Urothelium cell line (cell line): ENCODE results near the gene RAET1G.
"Not testable (repeated sequence)": the region's sequence is repeated elsewhere in the genome, so short reads cannot be mapped to it uniquely, and the experiment has no call there.

Experiments used
- DNase-seq: peaks from one replicate; pipeline ENCODE4 v3.0.0; 2011; ENCODE audit warnings: low spot score, mixed read lengths
- FAIRE-seq: peaks from 2 replicates; lab custom pipeline; 2011; peaks lifted over from hg19 to GRCh38; lab: Jason Lieb, UNC

RAET1G gene

DNA sequence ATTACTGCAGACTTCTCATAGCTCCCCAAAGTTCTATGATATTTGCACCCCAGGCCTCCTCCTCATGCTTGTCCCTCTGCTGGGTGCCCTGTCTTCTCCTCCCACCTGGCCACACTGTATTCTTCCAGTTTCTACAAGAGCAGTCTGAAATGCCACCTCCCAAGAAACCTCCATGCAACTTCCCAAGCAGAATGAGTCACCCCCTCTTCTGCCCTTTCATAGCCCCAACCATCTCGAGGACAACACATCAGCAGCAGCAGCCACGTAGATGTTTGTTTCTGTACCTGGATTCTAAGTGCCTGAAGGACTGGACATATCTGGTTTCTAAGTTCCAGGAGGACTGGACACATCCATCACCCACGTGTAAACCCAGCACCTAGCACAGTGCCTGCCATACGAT lies 12.3 kb upstream of the RAET1G start:
- FAIRE-seq, result no peak

DNA sequence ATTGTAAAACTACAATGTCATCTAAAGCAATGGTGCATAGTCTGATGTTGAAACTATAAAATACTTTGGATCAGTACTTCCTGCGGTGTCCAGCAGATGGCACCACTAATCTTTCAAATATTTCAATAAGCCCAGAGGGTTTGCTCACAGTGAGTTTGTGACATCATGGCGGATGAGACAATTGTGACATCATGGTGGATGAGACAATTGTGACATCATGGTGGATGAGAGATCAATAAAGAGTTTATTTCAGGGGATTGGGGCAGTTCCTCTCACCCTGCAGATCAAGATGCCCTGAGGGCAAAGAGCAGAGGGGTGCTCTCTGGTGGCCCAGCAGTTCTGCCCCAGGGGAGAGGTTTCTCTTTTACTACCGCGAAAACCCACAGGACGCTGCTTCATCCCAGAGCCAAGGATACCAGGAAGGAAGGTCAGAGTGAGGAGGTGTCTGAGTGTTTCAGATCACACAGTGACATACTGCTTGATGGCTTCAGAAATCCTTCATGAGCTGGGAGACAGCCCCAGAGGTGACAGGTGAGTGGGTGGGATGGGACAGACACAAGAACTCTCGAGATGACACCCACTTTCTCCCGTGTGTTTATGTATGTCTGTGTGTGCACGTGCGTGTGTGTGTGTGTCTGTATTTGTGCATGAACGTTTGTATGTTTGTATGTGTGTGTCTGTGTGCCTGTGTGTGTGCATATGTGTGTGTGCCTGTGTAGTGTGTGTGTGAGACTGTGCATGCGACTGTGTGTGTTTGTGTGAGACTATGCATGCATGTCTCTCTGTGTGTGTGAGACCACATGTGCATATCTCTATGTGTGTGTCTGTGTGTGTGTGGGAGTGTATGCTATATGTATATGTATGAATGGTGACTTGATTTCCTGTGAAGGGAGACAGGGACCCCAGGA lies 11.6 kb upstream of the RAET1G start:
- FAIRE-seq, result no peak

More for the DNA sequence above, 12.3 kb upstream of the RAET1G start:
- DNase-seq, result no peak

DNA sequence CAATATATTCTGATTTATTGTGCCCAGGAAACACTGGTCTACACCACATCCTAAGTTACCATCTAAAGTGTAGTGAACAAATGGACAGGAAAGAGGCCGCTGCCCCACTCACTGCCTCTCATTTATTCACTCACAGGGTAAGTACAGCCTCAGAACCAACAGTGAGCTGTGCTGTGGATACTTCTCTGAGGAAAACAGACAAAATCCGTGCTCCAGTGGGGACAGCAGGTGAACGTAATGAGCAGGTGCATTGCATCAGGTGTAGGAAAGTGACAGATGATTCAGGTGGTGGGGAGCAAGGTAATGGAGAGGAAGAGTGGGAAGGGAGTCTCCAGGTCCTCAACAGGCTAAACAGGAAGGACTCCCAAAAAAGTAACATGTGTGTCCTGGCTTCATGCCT lies 10.5 kb upstream of the RAET1G start:
- DNase-seq (no peak), FAIRE-seq (no peak)

More for the DNA sequence above, 11.6 kb upstream of the RAET1G start:
- peak; percentile 52 for DNase-seq

DNA sequence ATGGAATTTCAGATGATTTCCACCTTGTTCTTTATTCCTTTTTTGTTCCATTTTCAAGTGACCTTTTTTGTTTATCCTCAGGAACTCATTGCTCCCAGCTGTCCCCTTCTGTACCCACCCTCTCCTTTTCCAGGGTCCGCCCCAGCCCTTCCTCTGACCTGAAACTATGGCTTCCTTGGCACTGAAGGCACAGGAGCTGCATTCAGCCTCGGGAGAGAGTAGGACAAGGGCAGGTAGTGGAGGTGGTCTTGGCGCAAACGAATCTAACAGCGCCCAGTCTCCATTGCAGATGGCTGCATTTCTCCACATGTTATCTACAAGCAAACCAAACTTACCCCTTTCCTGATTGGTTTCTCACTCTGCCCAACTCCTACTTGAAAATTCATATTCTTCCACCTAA lies 10.1 kb upstream of the RAET1G start:
- FAIRE-seq, result no peak
- no peak for DNase-seq

DNA sequence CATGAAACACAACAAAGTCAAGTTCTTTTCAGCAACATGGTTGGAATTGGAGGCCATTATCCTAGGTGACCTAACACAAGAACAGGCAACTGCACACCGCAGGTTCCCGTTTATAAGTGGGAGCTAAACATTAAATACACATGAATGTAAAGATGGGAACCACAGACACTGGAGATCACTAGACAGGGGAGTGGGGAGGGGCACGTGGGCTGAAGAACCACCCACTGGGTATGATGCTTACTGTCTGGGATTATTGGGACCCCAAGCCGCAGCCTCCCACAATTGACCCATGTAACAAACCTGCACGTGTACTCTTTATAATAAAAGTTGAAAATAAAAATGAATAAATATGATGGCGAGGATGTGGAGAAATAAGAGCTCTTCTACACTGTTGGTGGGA lies 8.6 kb upstream of the RAET1G start:
- DNase-seq (no peak), FAIRE-seq (no peak)

DNA sequence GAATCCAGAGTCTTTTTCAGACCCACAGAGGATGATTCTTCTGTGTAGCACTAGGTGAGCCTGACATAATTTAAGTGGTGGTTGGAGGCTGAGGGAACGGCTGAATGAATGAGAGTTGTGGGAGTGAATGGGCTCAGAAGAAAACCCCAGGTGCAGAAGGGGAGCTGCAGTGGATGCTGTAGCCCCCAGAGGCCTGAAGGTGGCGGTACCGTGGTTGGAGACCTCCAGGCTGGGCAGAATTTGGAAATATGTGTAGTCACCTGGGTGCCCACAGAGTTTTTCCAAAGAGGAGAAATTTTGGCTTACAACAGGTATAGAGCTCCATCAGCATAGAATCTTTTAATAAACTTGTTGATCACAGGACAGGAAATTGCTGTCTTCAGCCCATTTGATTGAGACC lies 6.5 kb upstream of the RAET1G start:
- no peak for FAIRE-seq

DNA sequence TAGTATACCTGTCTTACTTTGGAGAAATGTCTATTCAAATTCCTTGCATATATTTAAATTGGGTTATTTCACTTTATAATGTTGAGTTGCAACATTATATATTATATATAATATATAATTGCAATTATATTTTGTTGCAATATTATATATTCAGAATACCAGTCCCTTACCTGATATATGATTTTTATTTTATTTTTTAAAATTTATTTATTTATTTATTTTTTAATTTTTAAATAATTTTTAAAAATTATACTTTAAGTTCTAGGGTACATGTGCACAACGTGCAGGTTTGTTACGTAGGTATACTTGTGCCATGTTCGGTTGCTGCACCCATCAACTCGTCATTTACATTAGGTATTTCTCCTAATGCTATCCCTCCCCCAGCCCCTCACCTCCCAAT lies 4.1 kb upstream of the RAET1G start:
- not testable (repeated sequence) for FAIRE-seq, DNase-seq

More for the DNA sequence above, 6.5 kb upstream of the RAET1G start:
- peak; percentile 43 for DNase-seq

DNA sequence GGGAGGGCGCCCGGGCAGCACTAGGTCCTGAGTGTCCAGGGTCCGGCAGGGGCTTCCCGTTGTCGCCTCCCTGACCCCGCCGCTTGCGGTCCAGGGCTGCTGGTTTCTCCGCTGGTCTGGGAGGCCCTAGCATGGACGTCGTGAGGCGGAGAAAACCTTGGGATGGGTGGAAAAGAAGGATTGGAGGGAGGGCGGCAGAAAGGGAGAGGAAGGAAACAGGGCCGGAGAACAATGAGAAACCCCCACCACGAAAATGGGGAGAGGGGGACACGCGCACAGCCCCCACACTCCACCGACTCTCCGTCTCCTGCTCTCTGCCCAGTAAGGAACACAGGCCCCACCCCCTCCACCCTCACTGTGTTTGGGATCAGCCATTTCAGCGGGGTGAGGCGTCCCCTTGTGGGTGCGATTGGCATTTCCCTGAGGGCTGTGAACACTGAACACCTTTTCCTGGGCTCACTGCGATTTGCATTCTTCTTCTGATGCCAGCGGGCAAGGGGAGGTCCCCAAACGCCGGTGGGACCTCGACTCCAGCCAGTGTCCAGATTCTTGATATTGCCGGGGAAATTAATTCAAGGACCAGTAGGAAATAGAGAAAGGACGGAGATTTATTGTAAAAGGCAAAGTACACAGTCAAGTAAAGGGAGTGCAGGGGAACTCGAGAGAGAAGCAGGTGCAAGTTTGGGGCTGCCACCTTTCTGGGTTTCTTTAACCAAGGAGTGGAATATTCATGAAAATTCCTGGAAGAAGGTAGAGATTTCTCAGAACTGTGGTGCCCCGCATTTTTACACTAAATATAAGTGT lies 3.3 kb upstream of the RAET1G start:
- FAIRE-seq (peak; percentile 90), DNase-seq (peak; percentile 69)

DNA sequence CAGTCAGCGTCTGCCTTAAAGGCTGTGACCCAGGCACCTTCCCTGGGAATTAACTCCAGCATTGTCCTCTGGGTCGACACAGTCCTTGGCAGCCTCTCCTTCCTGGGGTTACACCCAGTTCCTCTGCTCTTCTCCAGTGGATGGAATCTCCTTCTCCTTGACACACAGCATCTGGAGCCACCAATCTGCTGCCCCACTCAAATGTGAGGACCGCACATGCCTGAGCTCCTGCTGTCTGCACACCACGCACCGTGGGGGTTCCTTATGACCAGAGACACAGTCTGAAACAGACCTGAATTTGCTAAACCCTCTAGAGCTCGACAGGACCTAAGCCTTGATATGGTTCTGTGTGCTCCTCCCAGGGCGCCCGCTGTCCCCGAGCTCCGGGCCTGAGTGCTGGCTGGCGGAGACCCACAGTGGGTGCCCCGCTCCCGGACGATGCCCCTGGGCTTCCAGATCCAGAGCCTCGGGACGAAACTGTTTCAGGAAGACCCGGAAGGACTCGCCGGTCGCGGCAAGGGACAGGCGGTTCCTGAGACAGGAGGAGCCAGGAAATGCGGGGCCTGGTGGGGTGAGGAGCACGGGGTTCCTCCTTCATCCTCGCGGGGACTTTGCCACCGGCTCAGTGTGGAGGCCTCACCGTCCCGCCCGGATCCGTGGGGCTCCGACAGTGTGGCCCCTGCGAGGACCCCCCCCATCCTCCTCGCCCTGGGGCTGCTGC lies 2.5 kb upstream of the RAET1G start:
- FAIRE-seq (no peak), DNase-seq (no peak)

DNA sequence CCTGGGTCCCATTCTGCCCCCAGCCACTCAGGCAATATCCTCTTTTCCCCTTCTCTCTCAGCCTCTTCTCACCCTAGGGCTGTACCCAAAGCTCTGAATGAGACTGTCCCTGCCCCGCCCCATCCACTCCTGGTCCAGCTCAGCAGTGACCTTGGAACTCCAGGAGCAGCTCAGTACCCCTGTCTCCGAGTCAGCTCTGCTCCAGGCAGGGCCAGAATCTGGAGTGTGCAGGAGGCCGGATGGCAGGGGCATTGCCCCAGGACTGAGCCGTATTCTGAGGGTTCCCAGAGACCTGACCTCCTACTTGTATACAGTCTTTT lies 2.0 kb upstream of the RAET1G start:
- DNase-seq (no peak), FAIRE-seq (no peak)

DNA sequence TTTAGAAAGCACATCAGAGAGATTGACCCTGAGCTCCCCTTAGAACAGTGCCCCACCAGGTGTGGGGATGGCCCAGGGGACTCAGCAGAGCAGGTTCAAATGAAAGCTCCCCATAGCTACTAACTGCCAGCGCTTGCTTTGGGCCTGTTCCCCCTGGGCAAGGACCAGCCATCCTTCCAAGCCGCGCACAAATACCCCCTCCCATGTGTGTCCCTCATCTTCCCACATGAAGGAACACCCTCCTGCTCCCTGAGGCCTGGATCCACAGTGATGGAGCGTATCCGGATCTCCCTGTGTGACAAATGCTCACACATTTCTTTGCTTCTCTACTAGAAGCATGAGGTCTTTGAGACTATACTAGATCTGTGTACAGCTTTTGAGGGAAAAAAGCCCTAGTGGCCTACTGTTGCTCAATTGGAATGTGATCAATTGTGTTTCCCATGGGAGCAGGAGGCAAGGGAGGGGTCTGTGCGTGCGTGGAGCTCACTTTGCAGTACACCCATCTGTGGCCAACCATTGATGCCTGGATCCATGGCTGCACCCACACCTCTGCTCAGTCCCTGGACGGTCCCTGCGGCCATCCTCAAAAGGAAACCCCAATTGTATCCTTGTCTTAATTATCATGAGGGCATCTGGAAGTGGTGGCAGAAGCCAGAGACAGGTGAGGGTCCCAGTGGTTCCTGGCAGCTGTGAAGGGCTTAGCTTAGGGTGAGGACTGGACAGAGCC lies 1.4 kb upstream of the RAET1G start:
- DNase-seq (no peak), FAIRE-seq (no peak)

DNA sequence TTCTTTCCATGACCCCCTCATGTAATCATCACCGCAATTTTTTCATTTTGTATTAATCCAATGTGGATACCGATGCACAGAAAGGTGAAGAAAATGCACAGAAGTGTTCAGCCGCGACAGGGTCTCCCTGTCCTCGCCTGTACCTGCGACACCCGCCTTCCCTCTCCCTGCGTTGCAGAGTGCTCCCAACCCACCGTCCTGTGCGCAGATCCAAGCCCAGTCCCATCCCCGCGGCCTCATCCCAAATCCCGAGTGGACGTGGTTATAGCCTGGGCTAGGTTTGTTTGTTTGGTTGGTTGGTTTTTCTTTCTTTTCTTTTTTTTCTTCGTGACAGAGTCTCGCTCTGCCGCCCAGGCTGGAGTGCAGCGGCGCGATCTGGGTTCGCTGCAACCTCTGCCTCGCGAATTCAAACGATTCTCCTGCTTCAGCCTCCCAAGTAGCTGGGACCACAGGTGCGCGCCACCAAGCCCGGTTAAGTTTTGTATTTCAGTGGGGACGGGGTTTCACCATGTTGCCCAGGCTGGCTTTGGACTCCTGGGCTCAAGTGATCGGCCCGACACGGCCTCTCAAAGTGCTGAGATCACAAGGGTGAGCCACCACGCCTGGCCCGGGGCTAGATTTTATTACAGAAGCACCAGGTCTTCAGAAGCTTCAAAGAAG lies 536 bp upstream of the RAET1G start:
- no peak for DNase-seq
- no peak for FAIRE-seq

DNA sequence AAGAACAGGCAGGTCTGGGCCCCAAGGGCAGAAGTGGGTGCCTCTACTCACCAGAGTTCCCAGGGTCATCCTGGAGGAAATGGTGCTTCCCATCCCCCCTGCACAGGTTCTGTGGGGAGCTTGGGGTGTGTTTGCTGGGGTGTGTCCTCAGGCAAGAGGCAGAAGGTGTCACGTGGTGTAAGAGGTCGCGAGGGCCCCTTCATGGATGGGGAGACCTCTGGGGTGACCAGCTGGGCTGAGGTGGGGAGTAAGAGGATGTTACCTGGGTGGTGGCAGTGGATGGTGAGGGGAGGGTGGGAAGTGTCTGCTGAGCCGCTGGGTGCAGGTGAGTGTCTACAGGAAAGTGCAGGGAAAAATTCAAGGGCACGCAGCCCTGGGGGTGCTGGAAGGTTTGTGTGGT lies 830 bp downstream of the RAET1G start:
- not testable (repeated sequence) for FAIRE-seq, DNase-seq

DNA sequence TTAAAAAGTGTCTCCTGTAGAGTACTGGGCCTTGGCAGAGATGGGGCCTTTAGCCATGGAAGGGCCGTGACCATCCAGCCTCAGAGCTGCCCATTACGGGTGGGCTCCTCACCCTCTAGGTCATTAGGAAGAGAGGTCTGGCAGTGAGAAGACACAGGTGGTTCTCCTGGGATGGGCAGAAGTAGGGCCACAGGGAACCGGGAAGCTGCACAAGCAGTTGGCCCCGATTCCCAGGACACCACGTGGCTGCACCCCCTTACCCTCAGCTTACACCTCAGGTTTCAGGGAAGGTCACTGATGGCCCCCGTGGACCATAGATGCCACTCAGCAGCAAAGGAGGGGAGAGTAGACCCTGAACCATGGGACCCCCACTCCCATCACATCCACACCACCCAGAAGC lies 1.6 kb downstream of the RAET1G start:
- FAIRE-seq (no peak), DNase-seq (no peak)

DNA sequence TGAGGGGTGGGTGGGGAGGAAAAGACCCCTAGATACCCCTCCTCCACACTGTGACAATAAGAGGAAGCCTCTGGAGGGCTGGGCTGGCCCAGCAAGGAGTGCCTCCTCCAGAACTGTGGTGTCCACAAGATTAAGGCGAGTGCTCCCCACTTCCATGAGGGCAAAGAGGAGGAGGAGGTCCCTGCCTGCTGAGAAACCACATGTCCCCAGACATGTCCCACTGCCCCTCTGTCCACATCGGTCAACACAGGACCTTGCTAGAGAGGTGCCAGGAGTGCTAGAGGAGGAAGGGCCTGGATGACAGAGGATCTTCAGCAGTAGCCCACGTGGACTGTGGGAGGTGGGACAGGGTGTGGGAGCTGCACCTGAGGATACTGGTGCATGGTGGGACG lies 3.1 kb downstream of the RAET1G start:
- FAIRE-seq (no peak), DNase-seq (no peak)

DNA sequence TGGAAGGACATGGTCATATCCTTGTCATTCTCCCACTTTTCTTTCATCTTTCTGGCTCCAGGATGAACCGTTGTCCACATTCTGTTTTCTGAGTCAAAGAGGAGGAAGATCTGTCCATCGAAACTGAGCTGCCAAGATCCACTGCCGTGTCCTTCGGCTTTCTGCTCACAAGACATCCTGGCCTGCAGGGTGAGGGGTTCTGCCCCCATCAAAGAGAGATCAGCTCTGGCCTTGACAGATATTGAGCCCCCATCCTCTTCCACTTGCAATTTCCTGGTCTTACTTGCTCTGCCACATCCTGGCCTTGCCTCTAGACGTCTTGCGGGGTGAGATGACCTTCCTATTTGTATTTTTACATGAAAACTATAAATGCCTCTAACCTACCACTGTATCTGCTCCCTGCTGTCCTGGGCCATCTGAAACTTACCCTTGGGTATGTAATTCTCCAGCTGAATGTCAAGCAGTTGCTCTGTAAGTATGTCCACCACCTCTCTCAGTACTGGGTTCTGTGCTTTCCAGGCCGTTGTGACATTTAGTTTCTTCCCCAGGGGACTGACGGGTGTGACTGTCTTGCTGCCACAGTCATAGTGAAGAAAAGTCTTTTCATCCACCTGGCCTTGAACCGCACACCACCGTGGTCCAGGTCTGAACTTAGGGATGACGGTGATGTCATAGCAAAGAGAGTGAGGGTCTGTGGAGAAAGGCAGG lies 3.6 kb downstream of the RAET1G start:
- DNase-seq, FAIRE-seq: not testable (repeated sequence)

DNA sequence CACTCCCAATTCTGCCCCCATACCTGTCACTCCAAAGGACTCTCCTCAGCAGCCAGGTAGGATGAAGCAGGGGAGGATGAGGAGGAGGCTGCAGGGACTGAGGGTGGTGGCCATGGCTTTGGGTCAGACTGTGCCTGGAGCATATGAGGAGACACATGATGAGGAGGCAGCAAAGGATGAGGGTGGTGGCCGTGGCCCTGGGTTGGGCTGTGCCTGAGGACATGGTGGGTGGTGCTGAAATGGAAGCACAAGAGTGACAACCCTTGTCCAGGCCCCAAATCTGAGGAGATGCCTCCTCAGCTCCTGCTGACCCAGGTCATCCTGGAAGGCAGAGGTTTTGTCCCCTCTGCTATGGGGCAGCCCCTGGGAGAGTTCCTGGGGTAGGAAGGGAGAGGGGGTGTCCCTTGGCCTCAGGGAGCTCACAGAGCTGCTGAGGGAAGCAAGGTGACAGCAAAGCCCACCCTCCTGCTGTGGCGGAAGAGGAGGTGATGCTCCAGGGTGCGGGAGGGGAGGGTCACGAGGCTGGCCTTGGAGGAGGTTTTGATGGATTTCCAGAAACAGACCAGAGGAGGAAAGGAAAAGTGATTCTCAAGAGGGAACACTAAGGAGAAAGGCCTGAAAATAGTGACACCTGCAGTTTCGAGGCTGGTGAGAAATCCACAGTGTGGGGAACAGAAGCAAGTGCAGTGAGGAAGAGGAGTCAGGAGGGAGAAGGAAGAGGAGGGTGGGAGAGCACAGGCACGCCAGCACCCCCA lies 4.6 kb downstream of the RAET1G start:
- DNase-seq (no peak), FAIRE-seq (no peak)

DNA sequence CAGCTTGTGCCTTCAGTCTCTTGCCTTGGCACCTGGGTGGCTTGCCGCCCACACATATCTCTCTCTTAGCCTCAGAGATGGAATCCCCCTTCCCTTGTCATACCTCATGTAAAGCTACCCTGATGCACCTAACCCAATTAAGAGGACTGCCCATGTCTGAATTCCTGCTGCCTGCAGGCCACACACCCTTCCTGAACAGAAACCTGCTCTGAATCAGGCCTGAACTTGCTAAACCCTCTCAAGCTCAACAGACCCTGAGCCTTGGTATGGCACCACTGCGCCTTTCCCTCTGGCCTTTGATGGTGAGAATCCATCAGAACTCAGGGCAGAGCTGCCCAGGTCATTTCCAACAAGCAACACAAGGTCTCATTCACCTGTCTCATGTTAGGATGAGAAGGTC lies 5.2 kb downstream of the RAET1G start:
- FAIRE-seq (no peak), DNase-seq (no peak)
